GM12872 (cell line): Measurements from ENCODE around the gene NPSR1.

Source experiments
- CTCF ChIP-seq: IDR thresholded peaks from 3 replicates; pipeline ENCODE4 v1.5.1; 2011; ENCODE audit warnings: low read depth, mild to moderate bottlenecking, low read length, moderate library complexity; ENCODE audit not compliant: insufficient read depth

NPSR1 gene

GRCh38 chr7:34657632-34658268, at the start of gene NPSR1:
NPSR1 (plus strand) TSS chr7:34658218; CDS start chr7:34658413, 195 bp downstream.
- no peak for TF ChIP-seq CTCF

- TF ChIP-seq CTCF, result no peak
Observed at GRCh38 chr7:34612661-34613060, 45.4 kb upstream of the NPSR1 start.

GRCh38 chr7:34620425-34620824, 37.6 kb upstream of the NPSR1 start:
- no peak for TF ChIP-seq CTCF

- TF ChIP-seq CTCF, result no peak
Observed at GRCh38 chr7:34622182-34622581, 35.8 kb upstream of the NPSR1 start.

- no peak for TF ChIP-seq CTCF
Observed at GRCh38 chr7:34622771-34623250, 35.2 kb upstream of the NPSR1 start.

- peak; percentile 19; the same call in 1 of the 3 replicates for TF ChIP-seq CTCF
Observed at GRCh38 chr7:34628618-34629017, 29.4 kb upstream of the NPSR1 start.

GRCh38 chr7:34652809-34653208, 5.2 kb upstream of the NPSR1 start:
- no peak for TF ChIP-seq CTCF
